SK-MEL-5 (cell line): ENCODE measurements around the gene TMPRSS11F. TPM values are rescaled to one million over a fixed set of nuclear protein-coding genes. Genes with fewer than 3 reads are reported as not detected.

Experiments used
- DNase-seq: peaks from one replicate; pipeline ENCODE4 v3.0.0-alpha.2; 2016; ENCODE audit warnings: low read depth, low spot score
- in situ Hi-C: cut with HindIII; loops from 2 replicates; pipeline ENCODE4 v1.10.0; 2016; ENCODE audit warnings: low sequenced_read_pairs, high pct_unique_total_duplicates, low pct_unique_long_range_greater_than_20kb
- small RNA-seq, 2 experiments: library from RNA; depleted of rRNA; stranded (forward); fragments of <200 nt; gene quantifications; one replicate each; pipeline ENCODE3, GENCODE V24; 2014
- total RNA-seq: library from RNA; depleted of rRNA; stranded (reverse); fragments of >200 nt; shearing (Covaris generic); gene quantifications from 2 replicates; pipeline ENCODE4 v1.2.3, GENCODE V29; 2014; rRNA removed

TMPRSS11F gene
- total RNA-seq, 1 experiment from 2014 or later: 0.18 TPM

DNA sequence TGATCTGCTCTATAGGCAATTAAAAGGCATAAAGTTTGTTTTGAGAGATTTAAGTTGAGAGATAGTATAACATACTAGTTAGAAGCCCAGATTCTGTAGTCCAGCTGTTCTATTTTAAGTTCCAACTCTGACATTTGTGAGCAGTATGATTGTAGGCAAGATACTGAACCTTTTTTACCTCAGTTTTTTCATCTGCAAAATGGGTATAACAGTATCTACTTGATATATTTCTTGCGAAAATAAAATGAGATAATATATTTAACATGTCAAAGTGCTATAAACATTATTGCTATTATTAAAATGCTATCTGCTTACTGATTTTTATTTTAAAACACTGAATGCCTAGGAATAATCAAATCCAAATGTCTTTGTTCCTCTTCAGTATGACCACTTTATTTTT lies 19.2 kb downstream of the TMPRSS11F start:
- in situ Hi-C loops: no loop called here
- no peak for DNase-seq

DNA sequence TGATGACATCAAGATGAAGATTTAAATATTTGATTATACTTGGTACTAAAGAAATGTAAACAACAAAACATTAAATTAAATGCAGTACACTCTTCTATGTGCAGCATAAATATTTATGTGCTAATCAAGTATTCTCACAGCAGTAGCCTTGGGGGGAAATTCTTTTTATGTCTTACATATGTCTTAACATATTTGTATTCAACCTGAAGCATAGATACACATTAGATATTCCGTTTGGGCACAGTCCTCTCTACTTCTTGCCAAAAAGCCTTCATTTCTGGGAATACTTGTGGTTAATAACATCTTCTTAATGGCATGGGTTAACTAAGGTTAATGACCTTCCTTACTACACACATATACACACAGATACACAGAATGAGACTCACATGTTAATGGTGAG lies 19.8 kb downstream of the TMPRSS11F start:
- DNase-seq: no peak
- in situ Hi-C loops: no loop called here

DNA sequence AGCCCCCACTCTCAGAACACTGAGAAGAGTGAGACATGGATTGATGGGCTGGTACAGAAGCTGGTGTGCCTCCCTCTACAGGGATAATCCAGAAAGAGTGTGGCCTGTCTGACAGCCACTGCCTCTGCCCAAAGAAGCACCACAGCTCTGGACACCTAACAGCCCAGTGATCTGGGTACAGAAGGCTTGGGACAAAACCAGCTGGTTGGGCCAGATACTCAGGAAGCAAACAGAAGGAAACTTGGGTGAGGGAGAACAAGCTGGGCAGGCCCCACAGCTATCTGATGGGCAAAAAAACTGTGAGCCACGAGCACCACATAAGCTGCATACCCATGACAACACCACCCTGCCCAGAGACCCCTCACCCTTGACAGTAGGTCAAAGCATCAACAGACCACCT lies 46.9 kb downstream of the TMPRSS11F start:
- in situ Hi-C loops: no loop called here
- no peak for DNase-seq

DNA sequence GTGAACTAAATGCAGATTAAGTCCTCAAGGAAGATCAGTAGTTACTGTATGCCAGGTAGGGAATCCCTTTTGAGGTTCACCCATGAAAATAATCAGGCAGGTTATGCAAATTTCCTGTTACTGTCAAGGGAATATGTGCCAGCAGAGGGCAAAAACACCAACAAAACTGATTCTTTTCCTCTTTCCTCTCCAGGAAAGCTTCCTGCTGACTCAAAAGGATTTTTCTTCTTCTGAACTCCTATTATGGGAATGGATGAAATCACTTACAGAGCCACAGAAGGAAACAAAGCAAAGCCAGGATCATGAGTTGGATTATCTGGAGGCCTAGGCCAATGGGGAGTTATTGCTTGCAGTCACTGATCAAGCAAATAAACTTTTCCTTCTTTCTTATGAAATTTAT lies 49.7 kb downstream of the TMPRSS11F start:
- in situ Hi-C loops: no loop called here
- no peak for DNase-seq

DNA sequence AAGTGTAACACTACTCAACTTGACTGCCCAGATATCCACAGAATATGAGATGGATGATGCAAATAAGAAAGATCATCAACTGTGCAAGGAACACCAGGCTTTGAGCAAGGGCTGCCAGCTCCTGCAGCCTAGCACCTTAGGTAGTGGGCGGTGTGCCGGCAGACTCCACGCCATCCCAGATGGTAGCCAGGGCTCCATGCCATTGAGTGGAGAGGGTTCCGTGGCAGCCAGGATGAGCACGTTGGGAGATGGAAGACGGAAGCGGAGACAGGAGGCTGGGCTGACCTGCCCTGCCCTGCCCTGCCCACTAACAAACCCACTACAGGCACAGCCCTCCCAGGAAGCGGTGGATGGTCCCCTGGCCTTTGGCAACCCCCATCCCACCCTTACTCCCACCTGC lies 51.9 kb downstream of the TMPRSS11F start:
- no peak for DNase-seq
- in situ Hi-C loops: no loop called here

DNA sequence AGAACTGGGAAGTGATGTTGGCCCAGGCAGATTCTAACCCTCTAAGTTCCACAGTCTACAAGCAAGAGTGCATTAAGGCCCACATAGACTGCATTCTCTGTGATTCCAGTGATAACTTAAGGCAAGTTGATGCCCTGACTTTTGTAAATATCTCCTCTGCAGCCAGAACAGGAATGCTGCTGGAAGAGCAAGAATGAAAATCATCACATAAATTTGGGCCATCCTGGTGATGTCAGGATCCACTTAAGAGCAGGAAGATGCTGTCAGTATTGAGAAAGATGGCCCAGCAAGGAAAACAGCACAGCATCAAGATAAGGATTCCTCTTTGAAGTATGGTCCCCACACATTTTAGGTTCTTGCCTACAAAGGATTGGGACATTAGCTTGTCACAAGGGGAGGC lies 52.4 kb downstream of the TMPRSS11F start:
- DNase-seq: no peak
- in situ Hi-C loops: no loop called here

DNA sequence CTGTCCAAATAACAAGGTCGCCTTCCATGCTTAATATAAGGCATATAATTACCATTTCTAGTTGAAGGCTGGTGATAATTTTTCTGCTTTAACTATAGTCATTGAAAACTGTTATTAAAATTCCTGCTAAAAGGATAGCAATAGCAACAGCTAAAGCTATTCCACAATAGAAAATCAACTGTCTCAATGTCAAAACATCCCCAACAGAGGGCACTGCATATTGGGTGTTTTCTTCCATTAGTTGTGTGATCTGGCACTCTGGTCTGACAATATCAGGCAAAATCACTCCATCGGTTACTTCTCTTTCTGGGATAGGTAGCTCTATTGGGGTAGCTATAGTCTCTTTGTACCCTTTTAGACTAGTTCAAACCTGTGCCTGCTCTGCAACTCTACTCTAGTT lies 53.5 kb downstream of the TMPRSS11F start:
- peak; percentile 26 for DNase-seq
- in situ Hi-C loops: no loop called here

DNA sequence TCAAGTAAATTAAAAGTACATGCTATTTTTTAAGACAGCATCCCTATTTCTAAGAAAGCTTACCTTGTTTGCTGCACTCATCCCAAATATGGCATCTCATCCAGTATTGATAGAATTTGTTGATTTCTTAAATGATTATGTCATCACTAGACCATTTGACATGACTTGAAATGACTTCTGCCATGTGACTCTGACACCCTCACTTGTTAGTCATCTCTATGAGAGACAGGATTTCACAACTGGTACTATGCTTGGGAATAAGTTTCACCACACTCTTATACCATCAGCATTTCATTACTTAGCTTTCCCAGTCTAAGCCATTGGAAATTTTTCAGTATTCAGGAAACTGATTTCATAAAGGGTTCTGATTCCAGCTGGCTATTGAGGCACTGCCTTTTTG lies 55.3 kb downstream of the TMPRSS11F start:
- in situ Hi-C loops: no loop called here
- no peak for DNase-seq

DNA sequence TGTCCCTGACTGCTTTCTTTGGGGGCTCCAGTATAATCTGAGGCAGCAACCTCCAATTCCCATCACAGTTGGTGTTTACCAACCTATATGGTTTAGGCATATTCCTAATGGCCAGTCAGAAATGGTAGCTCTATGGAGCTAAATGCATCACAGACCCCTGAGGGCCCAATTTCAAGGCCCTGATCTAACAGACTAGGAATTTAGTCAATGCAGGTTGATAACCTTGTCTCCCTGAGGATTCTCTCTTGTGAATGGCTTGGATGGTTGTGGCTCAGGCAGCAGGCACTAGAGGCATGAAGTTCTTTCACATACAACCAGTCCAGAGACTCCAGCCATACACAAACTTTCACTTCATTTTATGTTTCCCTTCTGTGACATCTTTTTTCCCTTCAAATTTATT lies 59.4 kb downstream of the TMPRSS11F start:
- DNase-seq: no peak
- in situ Hi-C loops: no loop called here

DNA sequence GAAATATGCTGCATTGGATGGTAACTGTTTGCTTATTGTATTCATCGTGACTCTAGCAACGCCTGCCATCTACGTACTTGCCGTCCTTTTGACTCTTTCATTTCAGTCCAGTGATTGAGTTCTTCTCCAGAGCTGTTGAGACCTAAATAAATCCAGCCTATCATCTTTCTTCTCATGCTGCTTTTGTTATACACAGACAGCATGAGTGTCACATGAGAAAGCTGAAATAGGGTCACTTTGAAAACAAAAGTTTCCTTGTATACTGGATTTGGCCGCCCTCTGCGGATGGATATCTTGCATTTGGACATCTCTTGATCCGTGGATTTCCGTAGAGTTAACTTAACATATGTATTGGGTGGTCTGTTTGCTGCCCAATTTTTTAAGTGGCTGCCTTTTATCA lies 67.2 kb downstream of the TMPRSS11F start:
- DNase-seq: peak; percentile 95
- in situ Hi-C loops: no loop called here

DNA sequence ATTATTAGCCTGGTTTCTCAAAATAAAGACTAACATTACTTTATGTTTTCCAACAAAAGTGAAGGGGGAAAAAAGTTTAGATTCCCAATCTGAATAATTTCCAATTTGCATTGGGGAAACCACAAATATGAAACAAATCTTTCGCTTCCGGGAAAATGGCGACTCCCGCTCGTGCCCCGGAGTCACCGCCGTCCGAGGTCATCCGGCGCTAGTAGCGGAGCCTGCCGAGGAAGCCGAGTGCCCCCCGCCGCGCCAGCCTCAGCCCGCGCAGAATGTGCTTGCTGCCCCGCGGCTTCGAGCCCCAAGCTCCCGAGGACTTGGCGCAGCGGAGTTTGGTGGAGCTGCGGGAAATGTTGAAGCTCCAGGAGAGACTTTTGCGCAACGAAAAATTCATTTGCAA lies 91.4 kb downstream of the TMPRSS11F start:
- in situ Hi-C loops: no loop called here
- DNase-seq: no peak

DNA sequence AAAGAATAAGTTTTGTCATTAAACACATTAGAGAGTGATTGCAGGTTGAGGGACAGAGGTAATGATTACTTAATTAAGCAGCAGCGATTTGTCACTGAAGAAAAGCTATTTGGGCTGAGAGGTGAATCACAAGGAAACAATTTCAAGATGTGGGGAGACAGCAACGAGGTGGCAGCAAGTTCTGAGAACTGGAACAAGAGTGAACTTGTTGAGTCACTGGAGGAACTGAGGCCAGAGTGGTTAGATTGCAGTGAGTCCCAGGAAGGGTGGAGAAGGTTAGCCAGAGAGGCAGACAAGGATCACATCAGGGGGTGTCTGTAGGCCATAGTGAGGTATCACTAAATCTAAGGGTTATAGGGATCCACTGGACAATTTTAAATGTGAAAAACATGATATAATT lies 108.5 kb downstream of the TMPRSS11F start:
- no peak for DNase-seq
- in situ Hi-C loops: no loop called here

DNA sequence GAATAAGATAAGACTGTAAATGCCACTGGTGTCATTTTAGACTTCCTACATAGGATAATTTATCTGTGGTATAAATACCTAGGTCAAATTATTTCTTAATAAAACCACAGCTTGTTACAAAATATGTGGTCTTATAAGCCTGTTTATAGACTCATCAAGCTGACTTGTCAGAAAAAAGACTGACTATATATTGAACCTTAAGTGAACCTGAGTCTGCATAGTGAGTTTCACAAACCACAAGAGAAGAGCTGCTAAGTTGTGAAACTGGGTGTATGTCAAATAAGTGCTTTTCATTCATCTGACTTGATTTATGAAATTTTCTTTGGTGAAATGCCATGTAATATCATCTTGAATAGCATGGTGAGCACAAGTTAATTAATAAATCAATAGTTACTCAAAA lies 118.0 kb downstream of the TMPRSS11F start:
- in situ Hi-C loops: no loop called here
- no peak for DNase-seq

Small RNA genes within 50 kb of the gene (small RNA-seq; reads per million reads assigned to genes)
- gene RNU6-95P: 0 reads per million in 2 experiments

Other genes with a start within 250 kb of the TMPRSS11F start
- not detected in 2 replicates for gene TMPRSS11D, start 245.9 kb downstream of the TMPRSS11F start, total RNA-seq
- not detected in 2 replicates for gene TMPRSS11A, start 166.4 kb downstream of the TMPRSS11F start, total RNA-seq
- gene TMPRSS11B, start 115.8 kb upstream of the TMPRSS11F start, total RNA-seq: not detected in 2 replicates
- gene YTHDC1, start 220.2 kb upstream of the TMPRSS11F start, total RNA-seq: 26.9 and 28.5 TPM in 2 replicates